PC-9 (cell line): ENCODE results near the gene TAS2R14.

Source experiments
- EZH2 ChIP-seq: fragments of 200-600 bp; sonication (generic); IDR thresholded peaks from 2 replicates; pipeline ENCODE4 v1.8.0; 2017; ENCODE audit warnings: antibody characterized with exemption, low read depth
- TF ChIP-seq, protein P1 (sequence below): fragments of 200-600 bp; sonication (generic); conservative IDR thresholded peaks from 2 replicates; pipeline ENCODE4 v1.6.1; 2017; ENCODE audit warnings: mixed run types, antibody characterized with exemption, mild to moderate bottlenecking, moderate library complexity

DNA sequence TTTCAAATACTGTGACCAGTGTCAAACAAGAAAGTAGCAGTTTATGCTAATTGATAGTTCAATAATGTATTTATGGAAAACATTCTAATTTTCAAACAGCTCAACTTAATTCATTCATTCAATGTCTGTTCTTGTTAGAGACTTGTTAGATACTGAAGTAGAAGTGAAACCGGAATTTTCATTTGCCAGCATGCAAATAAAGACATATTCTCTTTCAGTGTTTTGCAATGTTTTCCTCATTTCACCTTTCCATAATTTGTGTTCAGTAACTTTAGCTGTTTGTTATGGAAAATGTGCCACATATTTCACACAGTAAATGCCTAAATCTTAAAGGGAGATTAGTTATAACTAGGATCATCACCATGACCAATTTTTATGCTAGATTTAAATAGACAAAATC lies 26.4 kb upstream of the TAS2R14 start:
- TF ChIP-seq, protein P1, sequence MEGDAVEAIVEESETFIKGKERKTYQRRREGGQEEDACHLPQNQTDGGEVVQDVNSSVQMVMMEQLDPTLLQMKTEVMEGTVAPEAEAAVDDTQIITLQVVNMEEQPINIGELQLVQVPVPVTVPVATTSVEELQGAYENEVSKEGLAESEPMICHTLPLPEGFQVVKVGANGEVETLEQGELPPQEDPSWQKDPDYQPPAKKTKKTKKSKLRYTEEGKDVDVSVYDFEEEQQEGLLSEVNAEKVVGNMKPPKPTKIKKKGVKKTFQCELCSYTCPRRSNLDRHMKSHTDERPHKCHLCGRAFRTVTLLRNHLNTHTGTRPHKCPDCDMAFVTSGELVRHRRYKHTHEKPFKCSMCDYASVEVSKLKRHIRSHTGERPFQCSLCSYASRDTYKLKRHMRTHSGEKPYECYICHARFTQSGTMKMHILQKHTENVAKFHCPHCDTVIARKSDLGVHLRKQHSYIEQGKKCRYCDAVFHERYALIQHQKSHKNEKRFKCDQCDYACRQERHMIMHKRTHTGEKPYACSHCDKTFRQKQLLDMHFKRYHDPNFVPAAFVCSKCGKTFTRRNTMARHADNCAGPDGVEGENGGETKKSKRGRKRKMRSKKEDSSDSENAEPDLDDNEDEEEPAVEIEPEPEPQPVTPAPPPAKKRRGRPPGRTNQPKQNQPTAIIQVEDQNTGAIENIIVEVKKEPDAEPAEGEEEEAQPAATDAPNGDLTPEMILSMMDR = no peak
- no peak for TF ChIP-seq EZH2
